ENCODE results near the gene HDAC11. TPM values are rescaled to one million over a fixed set of nuclear protein-coding genes. Genes with fewer than 3 reads are reported as not detected.

The HDAC11 gene
- total RNA-seq, 2 experiments from 2014 or later: 0.74 to 1.1 TPM

GRCh38 chr3:13545952-13546454 is 65.9 kb downstream of the HDAC11 start:
- ChIA-PET CTCF (ENCODE audit: unreplicated experiment) (no interaction called here), POLR2A (no interaction called here)
- no peak for DNase-seq (ENCODE audit: low spot score)
- Histone ChIP-seq H4K20me1 (ENCODE audit: insufficient read depth, low read length) (no peaks in the 10 kb centered on the region), H3K36me3 (ENCODE audit: insufficient read depth, low read length) (no peaks in the 10 kb centered on the region), H3K9me3 (ENCODE audit: low read length) (no peaks in the 10 kb centered on the region), H3K4me2 (ENCODE audit: low read length) (no peak overlapping the region), H3K4me1 (ENCODE audit: insufficient read depth, low read length, poor library complexity, severe bottlenecking) (no peaks in the 10 kb centered on the region), H3K9me2 (ENCODE audit: insufficient read depth, low read length) (no peaks in the 10 kb centered on the region), H2AFZ (ENCODE audit: low read length) (no peak overlapping the region), H3K79me2 (ENCODE audit: insufficient read depth, low read depth, low read length) (no peaks in the 10 kb centered on the region), H3K27ac (ENCODE audit: low read depth, low read length, poor library complexity, severe bottlenecking) (no peak overlapping the region), H3K4me3 (ENCODE audit: low read depth, low read length, poor library complexity, severe bottlenecking) (no peak overlapping the region)
- intact Hi-C loops (cut with micrococcal nuclease; ENCODE audit: unreplicated experiment): no loop called here
- TF ChIP-seq, protein P1, sequence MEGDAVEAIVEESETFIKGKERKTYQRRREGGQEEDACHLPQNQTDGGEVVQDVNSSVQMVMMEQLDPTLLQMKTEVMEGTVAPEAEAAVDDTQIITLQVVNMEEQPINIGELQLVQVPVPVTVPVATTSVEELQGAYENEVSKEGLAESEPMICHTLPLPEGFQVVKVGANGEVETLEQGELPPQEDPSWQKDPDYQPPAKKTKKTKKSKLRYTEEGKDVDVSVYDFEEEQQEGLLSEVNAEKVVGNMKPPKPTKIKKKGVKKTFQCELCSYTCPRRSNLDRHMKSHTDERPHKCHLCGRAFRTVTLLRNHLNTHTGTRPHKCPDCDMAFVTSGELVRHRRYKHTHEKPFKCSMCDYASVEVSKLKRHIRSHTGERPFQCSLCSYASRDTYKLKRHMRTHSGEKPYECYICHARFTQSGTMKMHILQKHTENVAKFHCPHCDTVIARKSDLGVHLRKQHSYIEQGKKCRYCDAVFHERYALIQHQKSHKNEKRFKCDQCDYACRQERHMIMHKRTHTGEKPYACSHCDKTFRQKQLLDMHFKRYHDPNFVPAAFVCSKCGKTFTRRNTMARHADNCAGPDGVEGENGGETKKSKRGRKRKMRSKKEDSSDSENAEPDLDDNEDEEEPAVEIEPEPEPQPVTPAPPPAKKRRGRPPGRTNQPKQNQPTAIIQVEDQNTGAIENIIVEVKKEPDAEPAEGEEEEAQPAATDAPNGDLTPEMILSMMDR (conservative IDR thresholded peaks at IDR 0.05; ENCODE audit: low read length): no peak
- TF ChIP-seq EZH2phosphoT487 (IDR thresholded peaks at IDR 0.05; ENCODE audit: borderline replicate concordance, low read depth, low read length): no peak
- BruUV-seq (replicated peaks): no TSS peak

DNA sequence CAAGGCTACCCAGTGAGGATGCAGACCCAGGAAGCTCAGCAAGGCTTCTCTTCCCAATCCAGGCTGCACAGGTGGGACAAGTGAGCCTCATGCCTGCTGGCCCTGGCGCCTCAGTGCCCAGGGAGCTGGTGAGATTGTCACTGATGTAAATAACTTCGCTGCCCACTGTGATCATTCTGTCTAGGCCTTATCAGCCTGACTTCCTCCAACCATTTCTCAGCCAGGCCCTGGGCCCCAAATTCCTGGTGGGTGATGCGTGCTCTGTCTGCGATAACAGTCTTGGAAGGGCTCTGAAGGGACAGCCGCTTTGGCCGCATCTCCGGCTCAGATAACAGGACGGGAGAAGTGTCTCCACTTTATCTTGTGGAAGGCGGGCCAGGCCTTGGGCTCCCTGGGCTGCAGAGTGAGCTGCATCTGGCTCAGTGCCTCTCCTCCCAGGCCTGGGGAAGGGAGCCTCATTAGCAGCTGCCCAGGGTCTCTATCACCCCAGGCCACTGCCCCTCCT is 66.6 kb downstream of the HDAC11 start:
- no peaks in the 10 kb centered on the region for H3K79me2 ChIP-seq (ENCODE audit: insufficient read depth, low read depth, low read length)
- BruUV-seq (replicated peaks): no TSS peak
- H3K9me2 ChIP-seq (ENCODE audit: insufficient read depth, low read length): no peaks in the 10 kb centered on the region
- no peak overlapping the region for H3K4me3 ChIP-seq (ENCODE audit: low read depth, low read length, poor library complexity, severe bottlenecking)
- no peaks in the 10 kb centered on the region for H3K9me3 ChIP-seq (ENCODE audit: low read length)
- H4K20me1 ChIP-seq (ENCODE audit: insufficient read depth, low read length): no peaks in the 10 kb centered on the region
- intact Hi-C loops (cut with micrococcal nuclease; ENCODE audit: unreplicated experiment): no loop called here
- no peak overlapping the region for H3K27ac ChIP-seq (ENCODE audit: low read depth, low read length, poor library complexity, severe bottlenecking)
- H2AFZ ChIP-seq (ENCODE audit: low read length): no peak overlapping the region
- no peak for DNase-seq (ENCODE audit: low spot score)
- no peaks in the 10 kb centered on the region for H3K36me3 ChIP-seq (ENCODE audit: insufficient read depth, low read length)
- H3K4me2 ChIP-seq (ENCODE audit: low read length): no peak overlapping the region
- H3K4me1 ChIP-seq (ENCODE audit: insufficient read depth, low read length, poor library complexity, severe bottlenecking): no peaks in the 10 kb centered on the region
- ChIA-PET CTCF (ENCODE audit: unreplicated experiment) (no interaction called here), POLR2A (no interaction called here)
- TF ChIP-seq EZH2phosphoT487 (IDR thresholded peaks at IDR 0.05; ENCODE audit: borderline replicate concordance, low read depth, low read length): no peak
- TF ChIP-seq, protein P1 (conservative IDR thresholded peaks at IDR 0.05; ENCODE audit: low read length): no peak

DNA sequence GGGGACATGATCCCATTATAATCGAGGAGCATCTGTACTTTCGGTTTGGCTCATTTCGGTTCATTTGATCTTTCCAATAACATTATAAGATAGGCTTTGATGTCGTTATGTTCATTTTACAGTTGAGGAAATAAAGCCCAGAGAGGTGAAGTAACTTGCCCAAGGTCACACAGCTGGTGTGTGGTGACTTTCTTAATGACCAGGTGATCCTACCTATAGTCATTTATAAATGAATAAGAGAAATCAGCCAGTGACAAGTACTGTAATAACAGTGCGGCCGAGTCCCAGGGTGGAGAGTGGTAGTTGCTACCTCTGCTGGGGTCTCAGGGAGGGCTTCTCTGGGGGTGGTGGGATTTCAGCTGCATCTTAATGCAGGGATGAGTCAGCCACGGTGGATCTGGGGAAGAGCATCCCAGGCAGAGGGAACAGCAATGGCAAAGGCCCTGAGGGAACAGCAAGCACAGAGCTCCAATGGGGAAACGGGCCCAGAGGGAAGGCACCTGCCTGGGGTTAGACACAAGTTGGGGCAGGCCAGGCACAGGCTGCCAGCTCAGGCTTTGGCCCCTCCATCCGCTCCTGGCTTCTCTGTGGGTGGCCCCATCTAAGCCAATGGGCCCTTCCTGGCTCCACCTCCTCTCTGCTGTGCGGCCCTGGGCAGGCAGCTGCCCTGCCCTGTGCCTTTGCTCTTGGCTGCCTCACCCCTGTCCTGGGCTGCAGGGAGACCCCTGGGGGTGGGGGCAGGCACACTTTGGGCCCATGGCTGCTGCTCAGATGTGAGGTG is 67.7 kb downstream of the HDAC11 start:
- no peak for DNase-seq (ENCODE audit: low spot score)
- no peak overlapping the region for H2AFZ ChIP-seq (ENCODE audit: low read length)
- no peaks in the 10 kb centered on the region for H3K4me1 ChIP-seq (ENCODE audit: insufficient read depth, low read length, poor library complexity, severe bottlenecking)
- H3K36me3 ChIP-seq (ENCODE audit: insufficient read depth, low read length): no peaks in the 10 kb centered on the region
- H3K9me2 ChIP-seq (ENCODE audit: insufficient read depth, low read length): no peaks in the 10 kb centered on the region
- POLR2A ChIA-PET: no interaction called here
- CTCF ChIA-PET (ENCODE audit: unreplicated experiment): no interaction called here
- H3K4me2 ChIP-seq (ENCODE audit: low read length): no peak overlapping the region
- no peaks in the 10 kb centered on the region for H3K79me2 ChIP-seq (ENCODE audit: insufficient read depth, low read depth, low read length)
- no peaks in the 10 kb centered on the region for H4K20me1 ChIP-seq (ENCODE audit: insufficient read depth, low read length)
- H3K9me3 ChIP-seq (ENCODE audit: low read length): no peaks in the 10 kb centered on the region
- intact Hi-C loops (cut with micrococcal nuclease; ENCODE audit: unreplicated experiment): no loop called here
- no peak overlapping the region for H3K27ac ChIP-seq (ENCODE audit: low read depth, low read length, poor library complexity, severe bottlenecking)
- TF ChIP-seq, protein P1 (conservative IDR thresholded peaks at IDR 0.05; ENCODE audit: low read length): no peak
- H3K4me3 ChIP-seq (ENCODE audit: low read depth, low read length, poor library complexity, severe bottlenecking): no peak overlapping the region
- no TSS peak for BruUV-seq (replicated peaks)

Measured in OCI-LY7 (cell line).